Transverse colon (tissue), 4 donors: ENCODE data around the gene PUS1. TPM values are rescaled to one million over a fixed set of nuclear protein-coding genes. Genes with fewer than 3 reads are reported as not detected.
"Not testable (repeated sequence)": the region's sequence is repeated elsewhere in the genome, so short reads cannot be mapped to it uniquely, and the experiment has no call there.

Experiments used
- DNase-seq: peaks from one replicate; pipeline ENCODE4 v3.0.0-alpha.2; 2019
- H3K27ac ChIP-seq, 4 donors: fragments of 200-600 bp; sonication (generic); 2 replicates each; pipeline ENCODE4 v1.5.1; 2016 to 2018; ENCODE audit warnings: inconsistent platforms in 4 of 4
- H3K27me3 ChIP-seq: fragments of 200-600 bp; sonication (generic); 2 replicates; pipeline ENCODE4 v1.5.1; 2017; ENCODE audit warnings: inconsistent platforms
- H3K36me3 ChIP-seq, 4 donors: fragments of 200-600 bp; sonication (generic); 2 replicates each; pipeline ENCODE4 v1.5.1; 2017 to 2019; ENCODE audit warnings: inconsistent platforms in 4 of 4
- H3K4me1 ChIP-seq, 4 donors: fragments of 200-600 bp; sonication (generic); 2 replicates each; pipeline ENCODE4 v1.5.1; 2017 to 2020; ENCODE audit warnings: inconsistent platforms in 4 of 4
- H3K4me3 ChIP-seq, 4 donors: fragments of 200-600 bp; sonication (generic); 1 replicate in 1 of 4; 2 replicates in 3 of 4; pipeline versions ENCODE4 v1.5.1 to v1.6.1; 2017 to 2019; ENCODE audit warnings: inconsistent platforms in 4 of 4
- H3K9me3 ChIP-seq, 2 donors: fragments of 200-600 bp; sonication (generic); 2 replicates each; pipeline ENCODE4 v1.5.1; 2017 to 2019; ENCODE audit warnings: inconsistent platforms in 2 of 2
- CTCF ChIP-seq, 5 experiments: fragments of 200-600 bp in 3 of 5; fragments of 450-650 bp in 2 of 5; sonication (generic) in 3 of 5; IDR thresholded peaks; 1 replicate in 2 of 5; 2 replicates in 3 of 5; pipeline ENCODE4 v1.5.1; 2016 to 2017; ENCODE audit warnings: antibody characterized with exemption in 5 of 5, inconsistent platforms in 3 of 5, mild to moderate bottlenecking in 2 of 5, moderate library complexity in 1 of 5
- EP300 ChIP-seq: sonication (generic); formaldehyde crosslinking; IDR thresholded peaks from one replicate; pipeline ENCODE4 v1.6.1; 2017; ENCODE audit warnings: antibody characterized with exemption, low read depth
- POLR2A ChIP-seq: fragments of 450-650 bp; IDR thresholded peaks from one replicate; pipeline ENCODE4 v1.6.1; 2016; ENCODE audit warnings: antibody characterized with exemption, mild to moderate bottlenecking, moderate library complexity
- POLR2AphosphoS5 ChIP-seq, 3 donors: sonication (generic); formaldehyde crosslinking; IDR thresholded peaks; one replicate each; pipeline ENCODE4 v1.6.1; 2016; ENCODE audit warnings: antibody characterized with exemption in 3 of 3
- whole genome bisulfite sequencing, 2 donors: methylation state at CpG; one replicate each; pipeline ENCODE4 v1.1.5; 2018; ENCODE audit warnings: low coverage in 1 of 2; 5-methylcytosine and 5-hydroxymethylcytosine counted together
- in situ Hi-C, 4 donors: fragments of 200-750 bp; cut with MboI; loops; one replicate each; pipeline versions ENCODE4 v1.15.0 to v1.15.1; 2017; ENCODE audit warnings: low sequenced_read_pairs in 3 of 4, low pct_ligation_motif_present in 1 of 4, low pct_unique_long_range_greater_than_20kb in 1 of 4
- intact Hi-C: fragments of 100-400 bp; cut with DNase I; formaldehyde crosslinking; loops from one replicate; pipeline ENCODE4 v1.15.1; 2023; ENCODE audit warnings: low total_unique reads
- total RNA-seq, 4 donors: library from RNA; depleted of rRNA; stranded (reverse); fragments of >200 nt; gene quantifications; one replicate each; pipeline ENCODE4 v1.1.0, GENCODE V29; 2016

PUS1 gene
- total RNA-seq, 4 donors from 2014 or later = 11.9 to 48.8 (median 23.1) TPM

GRCh38 chr12:131885543-131886057 lies 43.5 kb upstream of the PUS1 start:
- intact Hi-C loops = no loop called here
- Histone ChIP-seq H3K27me3 (no peaks in the 10 kb centered on the region), H3K27ac (no peak overlapping the region), H3K4me1 (no peaks in the 10 kb centered on the region), H3K36me3 (no peaks in the 10 kb centered on the region), H3K9me3 (no peaks in the 10 kb centered on the region), H3K4me3 (no peak overlapping the region)
- in situ Hi-C loops = no loop called here
- no peak for DNase-seq
- TF ChIP-seq CTCF (IDR thresholded peaks at IDR 0.05) (no peak), POLR2A (no peak), POLR2AphosphoS5 (IDR thresholded peaks at IDR 0.05) (no peak)
- 83 to 94% methylated on average over 4 to 7 of the region's 7 CpGs for WGBS, 2 donors

GRCh38 chr12:131891722-131892121 lies 37.4 kb upstream of the PUS1 start:
- H3K9me3 ChIP-seq, H3K27me3 ChIP-seq, DNase-seq, intact Hi-C loops, H3K27ac ChIP-seq, H3K4me3 ChIP-seq, H3K36me3 ChIP-seq, in situ Hi-C loops: not testable (repeated sequence)
- WGBS, 2 donors = 73 to 80% methylated on average over 5 to 8 of the region's 8 CpGs
- H3K4me1 ChIP-seq = peaks cover 0 to 16% (median 10%) of the 10 kb centered on the region in 4 donors

GRCh38 chr12:131892711-131893604 lies 36.1 kb upstream of the PUS1 start:
- H3K9me3 ChIP-seq = no peaks in the 10 kb centered on the region
- no peak overlapping the region for H3K4me3 ChIP-seq
- H3K4me1 ChIP-seq = peaks cover 9 to 22% (median 15%) of the 10 kb centered on the region in 4 donors
- intact Hi-C loops = no loop called here
- no peak for DNase-seq
- 80% methylated on average over 26 of the region's 26 CpGs; no CpG with 5 or more reads in 1 of the 2 donors for WGBS, 2 donors
- H3K36me3 ChIP-seq = no peaks in the 10 kb centered on the region
- in situ Hi-C loops = no loop called here
- no peaks in the 10 kb centered on the region for H3K27me3 ChIP-seq
- H3K27ac ChIP-seq = peak overlapping the region in 3 of 4 donors; percentile 93 to 95 (median 94)
- no peak for TF ChIP-seq CTCF (IDR thresholded peaks at IDR 0.05)
- TF ChIP-seq POLR2A = no peak
- TF ChIP-seq EP300 = no peak
- TF ChIP-seq POLR2AphosphoS5 (IDR thresholded peaks at IDR 0.05) = no peak

GRCh38 chr12:131893605-131894312 lies 35.3 kb upstream of the PUS1 start:
- intact Hi-C loops (loop anchor here (2.0 kb wide), 1 partner anchor 35 kb away; the partner anchor contains the start of gene PUS1), in situ Hi-C loops (no loop called here)
- no peaks in the 10 kb centered on the region for H3K9me3 ChIP-seq
- H3K36me3 ChIP-seq = no peaks in the 10 kb centered on the region
- peak overlapping the region; percentile 93 to 98 (median 94) for H3K27ac ChIP-seq
- no peak for TF ChIP-seq POLR2A
- TF ChIP-seq POLR2AphosphoS5 (IDR thresholded peaks at IDR 0.05) = no peak
- H3K4me3 ChIP-seq = peak overlapping the region in 3 of 4 donors; percentile 60 to 89 (median 64)
- peaks cover 9 to 22% (median 15%) of the 10 kb centered on the region in 4 donors for H3K4me1 ChIP-seq
- WGBS, 2 donors = 38 to 49% methylated on average over 13 to 15 of the region's 19 CpGs
- no peaks in the 10 kb centered on the region for H3K27me3 ChIP-seq
- DNase-seq = no peak

DNA sequence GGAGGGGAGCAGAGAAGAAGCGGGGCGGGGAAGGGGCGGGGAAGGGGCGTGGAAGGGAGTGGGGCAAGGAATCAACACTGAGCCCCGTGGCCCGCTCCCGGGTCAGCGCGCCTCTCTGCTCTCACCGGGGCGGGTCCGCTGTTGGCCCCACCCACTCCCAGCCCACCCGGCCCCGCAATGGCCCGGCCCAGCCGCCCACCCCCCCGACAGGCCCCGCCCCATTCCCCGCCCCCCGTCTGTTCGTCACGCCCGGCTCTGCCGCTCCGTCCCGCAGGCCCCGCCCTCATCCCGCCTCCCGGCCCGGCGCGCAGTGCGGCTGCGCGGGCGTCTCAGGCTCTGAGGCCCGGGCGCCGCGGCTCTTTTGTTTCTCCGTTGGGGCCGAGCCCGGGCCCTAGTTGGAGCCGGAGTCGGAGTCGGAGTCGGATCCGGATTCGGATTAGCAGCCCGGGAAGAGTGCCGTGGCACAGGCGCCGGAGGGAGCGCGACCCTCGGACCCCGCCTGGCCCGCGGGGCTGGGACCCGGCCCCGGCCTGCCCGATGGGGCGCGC lies 34.7 kb upstream of the PUS1 start, which contains the start of gene ULK1:
Gene ULK1, plus strand, starts transcription at position 310 of the 548 bp plus-strand sequence. CDS start 380 bp downstream, outside the sequence.
- Histone ChIP-seq H3K27me3 (no peaks in the 10 kb centered on the region), H3K27ac (peak within 1 kb of the TSS; percentile 93 to 98 (median 94)), H3K4me1 (peaks cover 9 to 22% (median 15%) of the 10 kb centered on the region in 4 donors), H3K9me3 (no peaks in the 10 kb centered on the region), H3K36me3 (no peaks in the 10 kb centered on the region), H3K4me3 (peak within 1 kb of the TSS; percentile 60 to 90 (median 76))
- 0 to 5% methylated on average over 5 to 9 of the region's 64 CpGs for WGBS, 2 donors
- in situ Hi-C loops (no loop called here), intact Hi-C loops (loop anchor here (2.0 kb wide), 1 partner anchor 34 kb away; the partner anchor contains the start of gene PUS1)
- TF ChIP-seq POLR2A (peak; percentile 86), EP300 (no peak), CTCF (IDR thresholded peaks at IDR 0.05) (no peak), POLR2AphosphoS5 (IDR thresholded peaks at IDR 0.05) (peak; percentile 90 to 94 (median 90))
- peak; percentile 95 for DNase-seq
